NT2/D1 (cell line): ENCODE data around the gene CCDC97.

Source experiments
- YY1 ChIP-seq: IDR thresholded peaks from 2 replicates; pipeline ENCODE4 v1.6.1; 2011; ENCODE audit not compliant: insufficient read length, insufficient read depth
- ZNF274 ChIP-seq: IDR thresholded peaks from 2 replicates; pipeline ENCODE4 v1.6.1; 2011; ENCODE audit warnings: mild to moderate bottlenecking, low read depth, low read length

DNA sequence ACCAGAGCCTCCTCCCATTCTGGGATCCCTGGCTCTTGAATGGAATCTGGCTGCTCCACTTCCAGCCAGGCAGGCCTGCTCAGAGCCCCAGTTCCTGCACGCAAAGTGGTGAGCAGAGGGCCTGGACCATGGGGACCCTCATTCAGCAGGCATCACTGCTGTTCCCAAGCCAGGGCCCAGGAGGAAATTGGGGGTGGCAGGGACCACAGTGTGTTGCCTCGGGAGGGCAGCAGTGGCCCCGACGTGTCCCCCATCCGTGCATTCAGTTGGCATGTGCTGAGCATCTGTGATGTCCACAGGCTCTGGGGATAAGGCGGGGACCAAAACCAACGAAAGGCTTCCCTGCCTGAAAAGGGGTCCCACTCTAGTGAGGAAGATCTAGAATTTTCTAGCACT is 11.2 kb downstream of the CCDC97 start:
- TF ChIP-seq YY1 (no peak), ZNF274 (no peak)
